GM21786 (cell line): ENCODE results near the gene RTN4.
"Not testable (repeated sequence)": the region's sequence is repeated elsewhere in the genome, so short reads cannot be mapped to it uniquely, and the experiment has no call there.

Experiments used
- ATAC-seq: cut with Tn5 transposase; IDR thresholded peaks from one replicate; pipeline ENCODE4 v1.9.1; 2021; ENCODE audit not compliant: unreplicated experiment

The RTN4 gene

GRCh38 chr2:55011831-55012671 is 38.2 kb downstream of the RTN4 start:
- ATAC-seq, result no peak

- no peak for ATAC-seq
These were observed 39.3 kb downstream of the RTN4 start for GRCh38 chr2:55010915-55011314.

GRCh38 chr2:55010149-55010591 is 40.1 kb downstream of the RTN4 start:
- peak; percentile 94 for ATAC-seq

- ATAC-seq, result no peak
These were observed 40.8 kb downstream of the RTN4 start for GRCh38 chr2:55009277-55010060.

- ATAC-seq, result no peak
These were observed 43.9 kb downstream of the RTN4 start for GRCh38 chr2:55006306-55006705.

GRCh38 chr2:55003706-55004639 is 46.3 kb downstream of the RTN4 start:
- ATAC-seq, result no peak

GRCh38 chr2:55001716-55002115 is 48.5 kb downstream of the RTN4 start:
- ATAC-seq, result no peak

GRCh38 chr2:55000341-55000740 is 49.9 kb downstream of the RTN4 start:
- no peak for ATAC-seq

- ATAC-seq, result peak; percentile 52
These were observed 51.1 kb downstream of the RTN4 start for GRCh38 chr2:54999182-54999581.

- ATAC-seq, result no peak
These were observed 52.4 kb downstream of the RTN4 start for GRCh38 chr2:54997826-54998225.

- ATAC-seq, result no peak
These were observed 54.7 kb downstream of the RTN4 start for GRCh38 chr2:54995553-54995952.

GRCh38 chr2:54990694-54991093 is 59.6 kb downstream of the RTN4 start:
- not testable (repeated sequence) for ATAC-seq

GRCh38 chr2:54988612-54989011 is 61.6 kb downstream of the RTN4 start:
- no peak for ATAC-seq

- ATAC-seq, result no peak
These were observed 64.0 kb downstream of the RTN4 start for GRCh38 chr2:54986264-54986663.

GRCh38 chr2:54984476-54984875 is 65.8 kb downstream of the RTN4 start:
- no peak for ATAC-seq

- no peak for ATAC-seq
These were observed 66.7 kb downstream of the RTN4 start for GRCh38 chr2:54983345-54984220.

- no peak for ATAC-seq
These were observed 68.9 kb downstream of the RTN4 start for GRCh38 chr2:54981385-54981784.

- ATAC-seq, result no peak
These were observed 70.8 kb downstream of the RTN4 start for GRCh38 chr2:54979321-54980044.

GRCh38 chr2:54977149-54977548 is 73.1 kb downstream of the RTN4 start:
- peak; percentile 90 for ATAC-seq
